Choroid plexus epithelial cell (primary cell): ENCODE measurements around the gene ADCYAP1R1.

Experiments used
- DNase-seq: peaks from one replicate; pipeline ENCODE4 v3.0.0-alpha.2; 2010; ENCODE audit warnings: low read depth
- H3K4me3 ChIP-seq: 2 replicates; pipeline ENCODE4 v1.5.1; 2011; ENCODE audit warnings: low read depth, mild to moderate bottlenecking, control low read depth, low read length, moderate library complexity
- CTCF ChIP-seq: conservative IDR thresholded peaks from 2 replicates; pipeline ENCODE4 v1.5.1; 2011; ENCODE audit warnings: low read depth, mild to moderate bottlenecking, control low read depth, inconsistent platforms, low read length, moderate library complexity

The ADCYAP1R1 gene

GRCh38 chr7:31074120-31074383 lies 21.9 kb downstream of the ADCYAP1R1 start:
- H3K4me3 ChIP-seq = no peak overlapping the region
- no peak for TF ChIP-seq CTCF
- no peak for DNase-seq

GRCh38 chr7:31074403-31075085 lies 22.4 kb downstream of the ADCYAP1R1 start:
- no peak for TF ChIP-seq CTCF
- no peak for DNase-seq
- no peak overlapping the region for H3K4me3 ChIP-seq

- H3K4me3 ChIP-seq = no peak overlapping the region
- no peak for TF ChIP-seq CTCF
- no peak for DNase-seq
Measured at GRCh38 chr7:31075086-31075405, 22.9 kb downstream of the ADCYAP1R1 start.

GRCh38 chr7:31076051-31076450 lies 23.9 kb downstream of the ADCYAP1R1 start:
- no peak overlapping the region for H3K4me3 ChIP-seq
- TF ChIP-seq CTCF = no peak
- DNase-seq = no peak

GRCh38 chr7:31076641-31077310 lies 24.7 kb downstream of the ADCYAP1R1 start:
- H3K4me3 ChIP-seq = no peak overlapping the region
- TF ChIP-seq CTCF = no peak
- no peak for DNase-seq

- DNase-seq = no peak
- no peak for TF ChIP-seq CTCF
Measured at GRCh38 chr7:31077484-31078362, 25.6 kb downstream of the ADCYAP1R1 start.

More at GRCh38 chr7:31077484-31078362, 25.6 kb downstream of the ADCYAP1R1 start:
- H3K4me3 ChIP-seq = no peak overlapping the region
